Measurements from ENCODE around the gene ANKRD40CL.
"Not testable (repeated sequence)": the region's sequence is repeated elsewhere in the genome, so short reads cannot be mapped to it uniquely, and the experiment has no call there.

Gene ANKRD40CL

GRCh38 chr17:50762177-50762576 lies 5.1 kb downstream of the ANKRD40CL start:
- DNase-seq (ENCODE audit: low read depth): no peak

- no peak for DNase-seq (ENCODE audit: low read depth)
These were observed 8.3 kb downstream of the ANKRD40CL start for GRCh38 chr17:50758989-50759544.

- DNase-seq (ENCODE audit: low read depth): no peak
These were observed 8.8 kb downstream of the ANKRD40CL start for GRCh38 chr17:50758524-50758923.

GRCh38 chr17:50754521-50754920 lies 12.8 kb downstream of the ANKRD40CL start:
- DNase-seq (ENCODE audit: low read depth): no peak

- no peak for DNase-seq (ENCODE audit: low read depth)
These were observed 18.1 kb downstream of the ANKRD40CL start for GRCh38 chr17:50749245-50749644.

GRCh38 chr17:50745631-50746030 lies 21.7 kb downstream of the ANKRD40CL start:
- DNase-seq (ENCODE audit: low read depth): no peak

GRCh38 chr17:50739098-50739497 lies 28.2 kb downstream of the ANKRD40CL start:
- no peak for DNase-seq (ENCODE audit: low read depth)

GRCh38 chr17:50737118-50737698 lies 30.1 kb downstream of the ANKRD40CL start:
- DNase-seq (ENCODE audit: low read depth): no peak

GRCh38 chr17:50735287-50735686 lies 32.0 kb downstream of the ANKRD40CL start:
- DNase-seq (ENCODE audit: low read depth): no peak

- no peak for DNase-seq (ENCODE audit: low read depth)
These were observed 35.5 kb downstream of the ANKRD40CL start for GRCh38 chr17:50731575-50732460.

GRCh38 chr17:50728881-50729765 lies 38.2 kb downstream of the ANKRD40CL start:
- no peak for DNase-seq (ENCODE audit: low read depth)

GRCh38 chr17:50728112-50728429 lies 39.2 kb downstream of the ANKRD40CL start:
- DNase-seq (ENCODE audit: low read depth): no peak

GRCh38 chr17:50725769-50726655 lies 41.3 kb downstream of the ANKRD40CL start:
- DNase-seq (ENCODE audit: low read depth): no peak

GRCh38 chr17:50724622-50725021 lies 42.7 kb downstream of the ANKRD40CL start:
- DNase-seq (ENCODE audit: low read depth): not testable (repeated sequence)

- DNase-seq (ENCODE audit: low read depth): no peak
These were observed 44.6 kb downstream of the ANKRD40CL start for GRCh38 chr17:50722746-50723145.

- DNase-seq (ENCODE audit: low read depth): no peak
These were observed 45.9 kb downstream of the ANKRD40CL start for GRCh38 chr17:50721194-50722010.

GRCh38 chr17:50719924-50720794 lies 47.2 kb downstream of the ANKRD40CL start:
- no peak for DNase-seq (ENCODE audit: low read depth)

- peak; percentile 90 for DNase-seq (ENCODE audit: low read depth)
These were observed 48.0 kb downstream of the ANKRD40CL start, which contains the start of gene LUC7L3 for GRCh38 chr17:50719144-50719923. TSS of gene LUC7L3 (plus strand) at chr17:50719603. CDS start at chr17:50719733, 130 bp downstream.

Measured in stimulated activated CD8-positive, alpha-beta memory T cell treated with anti-CD3 and anti-CD28 coated beads, Interleukin-12 subunit alpha, Interleukin-12 subunit beta, amount 100 ng/mL, for 4 hours (primary cell).